Measurements from ENCODE around the gene RPS19.
A peak's percentile ranks its signal among the peaks of the same experiment; 100 is the strongest.

Gene RPS19

DNA sequence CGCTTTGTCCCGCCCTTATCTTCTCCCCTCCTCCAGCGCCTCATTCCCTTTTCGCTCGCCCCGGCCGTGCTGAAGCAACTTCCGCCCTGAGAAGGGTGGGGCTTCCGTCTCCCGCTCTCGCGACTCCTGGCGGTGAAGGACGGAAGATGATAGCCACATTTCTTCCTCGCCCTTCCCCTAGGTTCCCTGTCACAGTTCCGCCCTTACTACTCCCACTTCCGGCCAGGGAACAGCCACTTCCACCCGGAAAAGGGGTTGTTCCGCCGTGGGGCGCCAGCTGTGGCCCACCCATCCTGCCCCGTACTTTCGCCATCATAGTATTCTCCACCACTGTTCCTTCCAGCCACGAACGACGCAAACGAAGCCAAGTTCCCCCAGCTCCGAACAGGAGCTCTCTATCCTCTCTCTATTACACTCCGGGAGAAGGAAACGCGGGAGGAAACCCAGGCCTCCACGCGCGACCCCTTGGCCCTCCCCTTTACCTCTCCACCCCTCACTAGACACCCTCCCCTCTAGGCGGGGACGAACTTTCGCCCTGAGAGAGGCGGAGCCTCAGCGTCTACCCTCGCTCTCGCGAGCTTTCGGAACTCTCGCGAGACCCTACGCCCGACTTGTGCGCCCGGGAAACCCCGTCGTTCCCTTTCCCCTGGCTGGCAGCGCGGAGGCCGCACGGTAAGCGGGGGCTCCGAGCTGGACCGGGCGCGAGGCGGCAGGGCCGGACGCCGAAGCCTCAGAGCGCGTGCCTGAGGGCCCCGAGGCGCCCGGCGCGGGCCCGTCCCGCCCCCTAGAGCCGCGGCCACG, at the start of gene RPS19:
Gene RPS19 (plus strand): TSS at position 638 of the 801 bp plus-strand sequence. CDS start 520 bp downstream, outside the sequence.
- DNase-seq (ENCODE audit: low read depth in 2 of 2), result peak; percentile 97 to 98

- no peak for DNase-seq (ENCODE audit: low read depth in 2 of 2)
Observed at GRCh38 chr19:41810301-41810700, 49.8 kb upstream of the RPS19 start.

DNA sequence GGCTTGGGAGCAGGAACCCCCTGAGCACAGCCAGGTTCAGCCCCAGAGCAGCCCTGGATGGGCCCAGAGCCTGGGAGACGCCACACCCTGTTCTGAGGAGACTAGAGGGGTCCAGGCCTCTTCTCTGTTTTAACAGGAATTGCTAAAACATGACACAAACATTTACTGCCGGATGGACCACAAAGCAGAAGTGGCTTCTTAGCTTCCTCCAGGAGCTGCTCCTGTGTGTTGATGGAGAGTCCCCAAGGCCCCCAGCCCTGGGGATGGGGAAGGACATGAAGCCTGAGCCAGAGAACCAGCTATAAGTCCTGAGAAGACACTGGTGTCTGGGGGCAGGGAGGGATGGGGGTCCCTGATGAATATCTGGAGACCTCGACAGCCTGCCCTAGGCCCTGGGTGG, 49.0 kb upstream of the RPS19 start:
- no peak for DNase-seq (ENCODE audit: low read depth in 2 of 2)

DNA sequence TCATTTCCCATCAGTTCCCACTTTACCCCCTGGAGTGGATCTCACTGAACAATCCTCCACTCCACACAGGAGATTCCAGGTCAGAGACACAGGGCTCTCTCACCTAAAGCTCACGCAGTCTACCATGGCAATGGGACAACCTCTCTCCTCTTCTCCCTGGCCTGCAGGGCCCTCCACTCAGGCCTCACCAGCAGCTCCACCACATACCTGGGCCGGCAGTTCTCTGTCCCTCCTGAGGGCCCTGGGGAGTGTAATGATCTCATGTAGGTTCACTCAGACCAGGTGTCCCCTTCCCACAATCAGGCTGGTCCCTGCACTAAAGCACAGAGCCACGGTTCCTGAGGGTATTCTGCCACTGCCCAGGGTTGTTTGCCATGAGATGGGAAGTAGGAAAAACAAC, 48.1 kb upstream of the RPS19 start:
- no peak for DNase-seq (ENCODE audit: low read depth in 2 of 2)

GRCh38 chr19:41813911-41814310, 46.1 kb upstream of the RPS19 start:
- DNase-seq (ENCODE audit: low read depth in 2 of 2), result no peak

- DNase-seq (ENCODE audit: low read depth in 2 of 2), result no peak
Observed at GRCh38 chr19:41815301-41815700, 44.8 kb upstream of the RPS19 start.

GRCh38 chr19:41816761-41817160, 43.3 kb upstream of the RPS19 start:
- DNase-seq (ENCODE audit: low read depth in 2 of 2), result no peak

DNA sequence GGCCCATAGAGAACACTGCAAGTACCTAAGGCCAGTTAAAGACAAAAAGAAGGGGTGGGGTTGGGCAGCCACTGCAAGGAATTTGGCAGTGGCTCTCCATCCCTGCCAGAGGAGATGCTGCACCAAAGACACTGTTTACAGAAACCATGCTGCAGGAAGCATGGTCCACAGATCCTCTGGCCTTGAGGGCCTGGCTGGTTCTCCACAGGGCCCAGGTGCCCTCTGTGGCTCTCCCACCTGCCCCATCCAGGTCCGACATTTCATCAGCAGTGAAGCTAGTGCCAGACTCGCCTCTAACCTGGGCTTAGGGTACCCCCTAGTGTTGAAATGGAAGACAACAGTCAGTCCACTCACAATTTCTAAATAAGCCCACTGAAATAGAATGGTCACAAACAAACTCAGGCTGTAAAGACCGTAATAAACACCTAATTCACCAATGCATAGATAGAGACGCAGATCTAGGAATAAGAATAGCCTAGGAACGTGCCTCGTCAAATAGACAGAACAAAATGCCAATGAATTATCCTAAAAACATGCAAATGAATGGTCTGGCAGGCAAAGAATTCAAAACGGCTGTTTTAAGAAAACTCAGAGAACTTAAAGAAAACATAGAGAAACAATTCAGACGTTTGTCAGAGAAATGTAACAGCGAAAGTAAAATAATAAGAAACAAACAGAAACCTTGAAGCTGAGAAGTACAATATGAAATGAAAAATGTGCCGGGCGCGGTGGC, 38.9 kb upstream of the RPS19 start:
- no peak for DNase-seq (ENCODE audit: low read depth in 2 of 2)

- no peak for DNase-seq (ENCODE audit: low read depth in 2 of 2)
Observed at GRCh38 chr19:41837981-41838708, 21.9 kb upstream of the RPS19 start.

DNA sequence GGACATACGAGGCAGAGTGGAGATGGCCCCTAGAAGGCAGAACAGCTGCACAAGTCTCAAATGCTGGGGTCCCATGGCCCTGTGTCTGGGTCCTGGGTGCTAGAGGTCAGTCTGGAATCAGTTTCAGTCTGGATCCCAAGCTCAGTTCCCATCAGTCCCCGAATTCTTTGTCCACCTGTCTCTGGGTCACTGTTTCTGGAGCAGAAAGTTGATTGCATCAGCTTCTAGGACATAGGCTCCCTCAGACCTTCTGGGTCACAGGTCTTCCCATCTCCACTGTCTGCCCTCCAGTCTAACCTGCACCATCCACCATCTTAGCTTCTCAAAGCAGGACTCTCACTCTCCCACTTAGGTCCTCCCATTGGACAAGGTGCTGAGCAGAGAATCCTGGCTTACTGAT, 20.8 kb upstream of the RPS19 start:
- no peak for DNase-seq (ENCODE audit: low read depth in 2 of 2)

GRCh38 chr19:41843371-41843770, 16.7 kb upstream of the RPS19 start:
- DNase-seq (ENCODE audit: low read depth in 2 of 2), result no peak

- DNase-seq (ENCODE audit: low read depth in 2 of 2), result no peak
Observed at GRCh38 chr19:41844601-41845000, 15.5 kb upstream of the RPS19 start, which contains the start of gene LYPD4. Gene LYPD4, minus strand, starts transcription at chr19:41844683. Its CDS starts 5,398 bp downstream, at chr19:41839285.

DNA sequence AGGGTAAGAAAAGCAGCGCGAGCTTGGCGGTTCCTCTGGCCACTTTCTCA, 15.2 kb upstream of the RPS19 start, which contains the start of gene DMRTC2:
Gene DMRTC2 (plus strand): TSS at position 42 of the 50 bp plus-strand sequence. CDS start 2,387 bp downstream, outside the sequence.
- no peak for DNase-seq (ENCODE audit: low read depth in 2 of 2)

GRCh38 chr19:41845051-41845590, 14.9 kb upstream of the RPS19 start:
- DNase-seq (ENCODE audit: low read depth in 2 of 2), result no peak

DNA sequence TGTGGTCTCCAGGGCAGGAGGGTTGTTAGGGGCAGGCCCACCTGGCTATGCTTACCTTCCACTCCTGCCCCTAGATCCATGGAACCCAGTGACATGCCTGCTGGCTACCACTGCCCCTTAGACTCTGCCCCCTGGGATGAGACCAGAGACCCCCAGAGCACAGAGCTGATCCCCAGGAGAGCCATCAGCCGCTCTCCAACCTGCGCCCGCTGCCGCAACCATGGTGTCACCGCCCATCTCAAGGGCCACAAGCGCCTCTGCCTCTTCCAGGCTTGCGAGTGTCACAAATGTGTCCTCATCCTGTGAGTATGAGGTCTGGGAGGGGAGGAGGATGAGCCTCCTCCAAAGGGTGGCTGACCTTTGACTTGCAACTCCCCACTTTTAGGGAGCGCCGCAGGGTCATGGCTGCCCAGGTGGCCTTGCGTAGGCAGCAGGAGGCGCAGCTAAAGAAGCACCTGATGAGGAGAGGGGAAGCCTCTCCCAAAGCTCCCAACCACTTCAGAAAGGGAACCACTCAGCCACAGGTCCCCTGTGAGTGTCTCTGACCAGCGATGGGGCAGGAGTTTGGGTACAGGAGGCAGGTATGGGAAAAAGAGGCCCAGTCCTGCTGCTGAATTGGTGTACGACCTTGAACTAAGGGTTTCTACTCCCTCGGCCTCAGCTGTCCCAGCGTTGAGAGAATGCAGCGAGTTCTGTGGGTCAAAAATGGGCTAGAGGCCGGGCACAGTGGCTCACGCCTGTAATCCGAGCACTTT, 12.5 kb upstream of the RPS19 start:
- DNase-seq (ENCODE audit: low read depth in 2 of 2), result no peak

- DNase-seq (ENCODE audit: low read depth in 2 of 2), result no peak
Observed at GRCh38 chr19:41848666-41849065, 11.4 kb upstream of the RPS19 start.

DNA sequence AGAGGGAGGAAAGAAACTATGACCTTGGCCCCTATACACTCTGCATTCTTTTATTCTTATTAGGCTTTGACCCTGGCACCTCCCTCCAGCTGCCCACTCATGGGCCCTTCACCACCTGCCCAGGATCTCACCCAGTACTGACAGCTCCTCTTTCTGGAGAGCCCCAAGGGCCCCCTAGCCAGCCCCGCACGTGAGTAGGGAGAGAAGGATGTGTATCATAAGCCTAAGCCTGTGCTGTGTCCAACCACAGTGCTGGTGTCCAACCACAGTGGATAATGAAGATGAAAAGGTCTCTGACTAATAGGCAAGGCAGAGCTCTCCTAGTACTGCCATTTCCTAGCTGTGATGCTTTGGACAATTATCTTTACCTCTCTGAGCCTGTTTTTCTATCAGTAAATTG, 11.0 kb upstream of the RPS19 start:
- DNase-seq (ENCODE audit: low read depth in 2 of 2), result no peak

- DNase-seq (ENCODE audit: low read depth in 2 of 2), result no peak
Observed at GRCh38 chr19:41850381-41850780, 9.7 kb upstream of the RPS19 start.

DNA sequence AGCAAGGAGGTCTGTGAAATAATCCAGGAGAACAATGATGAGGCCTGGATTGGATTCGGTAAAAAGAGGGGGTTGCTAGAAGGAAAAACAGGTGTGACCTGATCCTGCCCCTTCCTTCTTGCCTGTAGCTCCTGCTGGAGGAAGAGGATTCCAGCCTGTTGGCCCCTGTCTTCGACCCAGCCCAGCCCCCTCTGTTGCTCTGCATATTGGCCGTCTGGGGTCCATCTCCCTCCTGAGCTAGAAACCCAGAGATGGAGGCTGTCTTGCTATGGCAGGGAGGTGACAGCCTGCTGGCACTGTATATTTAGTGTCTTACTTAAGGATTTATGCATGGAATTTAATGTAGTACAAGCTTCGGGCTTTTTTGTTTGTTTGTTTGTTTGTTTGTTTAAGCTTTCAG, 8.6 kb upstream of the RPS19 start:
- DNase-seq (ENCODE audit: low read depth in 2 of 2), result no peak

- no peak for DNase-seq (ENCODE audit: low read depth in 2 of 2)
Observed at GRCh38 chr19:41853344-41853743, 6.7 kb upstream of the RPS19 start.

DNA sequence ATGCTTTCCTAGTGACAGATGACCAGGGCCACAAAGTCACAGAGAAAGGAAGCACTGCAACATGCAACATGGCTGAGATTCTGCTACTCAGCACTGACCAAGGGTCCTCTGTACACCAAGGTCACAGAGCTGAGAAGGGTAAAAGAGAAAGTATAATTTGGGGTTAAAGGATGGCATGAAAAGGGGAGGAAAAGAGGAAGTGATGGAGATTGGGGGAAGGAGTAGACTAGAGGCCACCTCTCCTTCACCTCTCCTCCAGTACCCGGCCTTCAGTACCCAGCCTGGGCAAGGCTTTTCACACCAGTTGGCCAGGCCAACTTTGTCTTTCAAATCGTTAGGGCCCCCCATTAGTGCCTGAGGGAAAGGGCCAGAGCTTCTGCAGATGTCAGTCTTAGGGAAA, 6.3 kb upstream of the RPS19 start:
- DNase-seq (ENCODE audit: low read depth in 2 of 2), result no peak

DNA sequence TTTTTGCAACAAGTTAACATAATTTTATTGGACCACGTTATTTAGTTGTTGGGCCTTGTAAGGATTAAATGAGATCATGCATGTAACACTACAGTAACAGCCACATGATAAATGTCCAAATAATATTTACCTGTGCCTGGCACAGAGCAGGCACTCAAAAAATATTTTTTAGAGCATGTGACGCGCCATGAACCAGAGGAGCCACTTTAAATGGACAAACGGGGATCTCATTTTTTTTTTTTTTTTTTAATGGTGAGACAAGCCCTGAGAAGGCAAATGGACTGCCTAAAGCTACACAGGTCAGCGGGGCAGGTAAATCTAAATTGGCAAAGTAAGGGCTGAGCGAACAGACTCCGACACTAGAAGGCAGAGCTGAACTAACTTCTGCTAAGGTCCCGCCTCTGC, 840 bp upstream of the RPS19 start:
- no peak for DNase-seq (ENCODE audit: low read depth in 2 of 2)

Measured in fibroblast of skin of left quadriceps (primary cell).